H1 (cell line): ENCODE data around the gene DNAJA3. TPM values are rescaled to one million over a fixed set of nuclear protein-coding genes. Genes with fewer than 3 reads are reported as not detected.

Experiments used
- ATF3 ChIP-seq: IDR thresholded peaks from 2 replicates; pipeline ENCODE4 v1.6.1; 2011; ENCODE audit warnings: low read depth, mild to moderate bottlenecking, low read length; ENCODE audit not compliant: insufficient read depth
- BACH1 ChIP-seq: IDR thresholded peaks from 2 replicates; pipeline ENCODE4 v1.6.1; 2012; ENCODE audit warnings: low read length, improper control_type of control experiment
- CHD1 ChIP-seq: IDR thresholded peaks from 2 replicates; pipeline ENCODE4 v1.6.1; 2012; ENCODE audit warnings: low read depth, low read length, improper control_type of control experiment
- E2F6 ChIP-seq: IDR thresholded peaks from 2 replicates; pipeline ENCODE4 v1.6.1; 2012; ENCODE audit warnings: inconsistent platforms
- EZH2 ChIP-seq: fragments of 200-600 bp; sonication (generic); IDR thresholded peaks from 2 replicates; pipeline ENCODE4 v1.7.1; 2012; ENCODE audit warnings: low read depth, mild to moderate bottlenecking, moderate library complexity, low read length, inconsistent platforms; ENCODE audit not compliant: severe bottlenecking
- JUND ChIP-seq: IDR thresholded peaks from 2 replicates; pipeline ENCODE4 v1.6.1; 2011; ENCODE audit warnings: mild to moderate bottlenecking, improper control_type of control experiment, low read length
- KDM1A ChIP-seq: fragments of 200-600, 300-600 bp; sonication (generic); IDR thresholded peaks from 2 replicates; pipeline ENCODE4 v1.7.1; 2016; ENCODE audit warnings: mild to moderate bottlenecking, low read length, borderline replicate concordance
- KDM4A ChIP-seq: IDR thresholded peaks from one replicate; pipeline ENCODE4 v1.7.1; 2012; ENCODE audit warnings: low read depth, mild to moderate bottlenecking, moderate library complexity, low read length, inconsistent platforms; ENCODE audit not compliant: severe bottlenecking
- KDM5A ChIP-seq: fragments of 200-600 bp; IDR thresholded peaks from 2 replicates; pipeline ENCODE4 v1.7.1; 2012; ENCODE audit warnings: mild to moderate bottlenecking, low read length, inconsistent platforms, mixed read lengths
- RBBP5 ChIP-seq: IDR thresholded peaks from 2 replicates; pipeline ENCODE4 v1.7.1; 2012; ENCODE audit warnings: low read depth, mild to moderate bottlenecking, inconsistent platforms, low read length, moderate library complexity, borderline replicate concordance
- RNF2 ChIP-seq: fragments of 200-900, 300-1000 bp; sonication (generic); IDR thresholded peaks from 2 replicates; pipeline ENCODE4 v1.7.1; 2016; ENCODE audit warnings: borderline replicate concordance, low read depth, mild to moderate bottlenecking, antibody characterized with exemption, low read length; ENCODE audit not compliant: poor library complexity, severe bottlenecking; ENCODE audit errors: missing control alignments
- SAP30 ChIP-seq: fragments of 300-600 bp; sonication (generic); IDR thresholded peaks from 2 replicates; pipeline ENCODE4 v1.7.1; 2012; ENCODE audit warnings: low read length, moderate library complexity, mild to moderate bottlenecking, inconsistent platforms; ENCODE audit not compliant: insufficient read depth, insufficient replicate concordance
- SIN3A ChIP-seq, 2 experiments: IDR thresholded peaks in 1 of 2; conservative IDR thresholded peaks in 1 of 2; 2 replicates each; pipeline ENCODE4 v1.6.1; 2011 to 2012; ENCODE audit warnings: low read length in 2 of 2, improper control_type of control experiment in 1 of 2, low read depth in 1 of 2, mild to moderate bottlenecking in 1 of 2
- SP4 ChIP-seq: IDR thresholded peaks from 2 replicates; pipeline ENCODE4 v1.6.1; 2012; ENCODE audit warnings: low read length, inconsistent platforms
- TBP ChIP-seq: IDR thresholded peaks from 2 replicates; pipeline ENCODE4 v1.6.1; 2011; ENCODE audit warnings: low read depth, low read length, improper control_type of control experiment
- YY1 ChIP-seq: IDR thresholded peaks from 2 replicates; pipeline ENCODE4 v1.6.1; 2011; ENCODE audit warnings: low read depth, mild to moderate bottlenecking, low read length
- polyA plus RNA-seq, 7 experiments: library from polyadenylated mRNA; depleted of rRNA in 3 of 7; stranded (reverse) in 5 of 7; unstranded in 2 of 7; fragments of >200 nt in 5 of 7; fragments of 200-250 nt in 2 of 7; gene quantifications; 1 replicate in 5 of 7; 2 replicates in 1 of 7; 4 replicates in 1 of 7; pipeline versions ENCODE4 v1.2.1 to v1.2.3, GENCODE V29; 2011 to 2013; ENCODE audit warnings: missing spikeins in 2 of 7, mixed read lengths in 2 of 7
- total RNA-seq: library from RNA; stranded (reverse); fragmentation: NEBNext Ultra II Directional; extraction: Animal tissue kit (Norgen Biotek cat#: 25700); gene quantifications from 2 replicates; pipeline ENCODE4 v1.2.1, GENCODE V29; 2021
- TF ChIP-seq, protein P1 (sequence below): IDR thresholded peaks from 2 replicates; pipeline ENCODE4 v1.6.1; 2012; ENCODE audit warnings: low read length, inconsistent platforms

Gene DNAJA3
- total and polyA plus RNA-seq, 2 of the 8 experiments (the other 6 are each of a cell fraction or from before 2014, with no cell fraction given), result 37.3 to 59.1 TPM

DNA sequence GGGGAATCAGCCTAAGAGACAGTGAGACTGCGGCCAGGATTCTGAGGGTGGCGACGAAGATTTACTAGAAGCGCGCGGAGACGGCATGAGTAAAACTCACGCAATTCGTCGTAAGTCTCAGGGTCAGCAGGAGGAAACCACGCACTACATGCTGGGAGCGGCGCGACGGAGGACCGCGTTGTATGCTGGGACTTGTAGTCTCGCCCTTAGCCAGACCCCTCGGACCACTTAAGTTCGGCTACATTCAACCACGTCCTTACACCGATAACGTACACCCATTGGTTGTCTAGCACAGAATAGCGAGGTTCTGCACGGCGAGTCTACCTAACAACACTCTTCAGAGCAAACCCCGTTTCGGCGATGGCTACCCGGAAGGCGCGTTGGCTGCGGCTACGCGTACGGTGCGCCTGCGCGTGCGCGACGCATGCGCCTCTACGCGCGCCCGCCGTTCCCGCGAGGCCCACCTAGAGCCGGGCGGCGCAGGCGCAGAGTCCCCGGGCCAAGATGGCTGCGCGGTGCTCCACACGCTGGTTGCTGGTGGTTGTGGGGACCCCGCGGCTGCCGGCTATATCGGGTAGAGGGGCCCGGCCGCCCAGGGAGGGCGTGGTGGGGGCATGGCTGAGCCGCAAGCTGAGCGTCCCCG lies at the start of gene DNAJA3 (continued):
- no peak for TF ChIP-seq SAP30
- no peak for TF ChIP-seq BACH1
- TF ChIP-seq KDM4A, result peak; percentile 97
- peak; percentile 91 for TF ChIP-seq KDM5A
- TF ChIP-seq SP4, result peak; percentile 88; the same call in 1 of the 2 replicates
- TF ChIP-seq RNF2, result no peak
- TF ChIP-seq, protein P1, sequence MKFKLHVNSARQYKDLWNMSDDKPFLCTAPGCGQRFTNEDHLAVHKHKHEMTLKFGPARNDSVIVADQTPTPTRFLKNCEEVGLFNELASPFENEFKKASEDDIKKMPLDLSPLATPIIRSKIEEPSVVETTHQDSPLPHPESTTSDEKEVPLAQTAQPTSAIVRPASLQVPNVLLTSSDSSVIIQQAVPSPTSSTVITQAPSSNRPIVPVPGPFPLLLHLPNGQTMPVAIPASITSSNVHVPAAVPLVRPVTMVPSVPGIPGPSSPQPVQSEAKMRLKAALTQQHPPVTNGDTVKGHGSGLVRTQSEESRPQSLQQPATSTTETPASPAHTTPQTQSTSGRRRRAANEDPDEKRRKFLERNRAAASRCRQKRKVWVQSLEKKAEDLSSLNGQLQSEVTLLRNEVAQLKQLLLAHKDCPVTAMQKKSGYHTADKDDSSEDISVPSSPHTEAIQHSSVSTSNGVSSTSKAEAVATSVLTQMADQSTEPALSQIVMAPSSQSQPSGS, result 0 out of 2 replicates have a peak, but pooled peaks have one; percentile 15
- TF ChIP-seq SIN3A (conservative IDR thresholded peaks at IDR 0.05 in 1 of 2, IDR thresholded peaks at IDR 0.05 in 1 of 2; ENCODE audit: low read depth in 1 of 2, low read length in 2 of 2), result peak in 1 of 2 experiments; percentile 89; a peak in 2 of 4 replicates
- peak; percentile 94 for TF ChIP-seq YY1
- no peak for TF ChIP-seq CHD1
- TF ChIP-seq TBP, result peak; percentile 75
- TF ChIP-seq JUND, result no peak
- peak; percentile 91 for TF ChIP-seq RBBP5
- TF ChIP-seq KDM1A, result no peak
- no peak; the same call in 1 of the 2 replicates for TF ChIP-seq ATF3
- TF ChIP-seq E2F6, result peak; percentile 53
- no peak for TF ChIP-seq EZH2
